ENCODE results near the gene KPNB1. TPM values are rescaled to one million over a fixed set of nuclear protein-coding genes. Genes with fewer than 3 reads are reported as not detected.

KPNB1 gene
- total and polyA plus RNA-seq, 2 of the 4 experiments (the other 2 are of a cell fraction): 206 to 1,082 TPM

- Histone ChIP-seq H4K8ac (ENCODE audit: low read depth in 2 of 2, low read length in 2 of 2) (no peak overlapping the region), H2AK9ac (replicated peaks; ENCODE audit: low read depth, low read length, poor library complexity) (no peak overlapping the region), H2BK15ac (ENCODE audit: low read depth, low read length) (no peak overlapping the region), H3K4me3 (ENCODE audit: insufficient read depth, low read depth, low read length) (no peak overlapping the region), H3K23ac (ENCODE audit: low read depth, low read length) (no peak overlapping the region), H4K20me1 (ENCODE audit: insufficient read depth, low read length) (peaks cover 41% of the 10 kb centered on the region), H3K4ac (ENCODE audit: low read depth, low read length) (no peak overlapping the region), H3K27ac (ENCODE audit: insufficient read depth, low read length) (no peak overlapping the region), H3K9ac (ENCODE audit: low read depth, low read length) (no peak overlapping the region), H2AK5ac (ENCODE audit: low read depth, low read length) (no peak overlapping the region), H4K5ac (ENCODE audit: low read depth, low read length) (no peak overlapping the region), H3K9me3 (ENCODE audit: control insufficient read depth, insufficient read depth, low read length) (no peaks in the 10 kb centered on the region), H2BK5ac (ENCODE audit: low read depth, low read length, poor library complexity, severe bottlenecking) (no peak overlapping the region), H3K4me1 (ENCODE audit: control insufficient read depth, insufficient read depth, low read length) (peaks cover 20% of the 10 kb centered on the region), H3K18ac (ENCODE audit: low read depth, low read length) (no peak overlapping the region), H3K36me3 (ENCODE audit: control insufficient read depth, insufficient read depth, low read length) (peaks cover 14% of the 10 kb centered on the region), H3K14ac (replicated peaks; ENCODE audit: low read depth, low read length) (no peak overlapping the region), H2AFZ (replicated peaks; ENCODE audit: low read length, poor library complexity) (no peak overlapping the region), H3K4me2 (ENCODE audit: low read depth, low read length) (no peak overlapping the region), H3K79me1 (ENCODE audit: low read depth in 1 of 2, low read length in 2 of 2) (peaks cover 8 to 33% of the 10 kb centered on the region in 2 experiments), H2BK120ac (ENCODE audit: low read depth, low read length) (no peak overlapping the region), H2BK20ac (ENCODE audit: low read depth, low read length) (no peak overlapping the region), H4K91ac (ENCODE audit: insufficient read depth, low read depth, low read length) (no peak overlapping the region), H3K56ac (ENCODE audit: extremely low read depth, insufficient read depth, low read length) (no peak overlapping the region; the same call in 1 of the 2 replicates), H3K27me3 (ENCODE audit: control insufficient read depth, insufficient read depth, low read length) (no peaks in the 10 kb centered on the region; the same call in 1 of the 2 replicates), H3K9me1 (ENCODE audit: insufficient read depth, low read length) (peaks cover 17% of the 10 kb centered on the region)
- in situ Hi-C loops (cut with MboI; ENCODE audit: low sequenced_read_pairs): no loop called here
- ChIA-PET POLR2A (ENCODE audit: unreplicated experiment) (interaction anchor here (0.5 kb wide), 1 partner anchor 8 kb away, joined by 5 read pairs; no protein-coding TSS in a partner anchor), CTCF (no interaction called here)
- DNase-seq: no peak
- ATAC-seq (ENCODE audit: low read depth): no peak
- dilution Hi-C loops (cut with HindIII; ENCODE audit: low sequenced_read_pairs, unreplicated experiment): no loop called here
- no TSS peak for BruUV-seq (replicated peaks)
- intact Hi-C loops (cut with micrococcal nuclease): no loop called here
- TF ChIP-seq SMC3 (IDR thresholded peaks at IDR 0.05; ENCODE audit: low read depth, low read length) (no peak), RCOR1 (IDR thresholded peaks at IDR 0.05; ENCODE audit: insufficient replicate concordance, low read length) (no peak), MAZ (IDR thresholded peaks at IDR 0.05; ENCODE audit: borderline replicate concordance, low read depth, low read length) (no peak), MAFK (IDR thresholded peaks at IDR 0.05; ENCODE audit: low read depth, low read length) (no peak), POLR2A (IDR thresholded peaks at IDR 0.05; ENCODE audit: low read depth, low read length) (no peak), MXI1 (IDR thresholded peaks at IDR 0.05; ENCODE audit: borderline replicate concordance, low read depth, low read length) (no peak), RFX5 (IDR thresholded peaks at IDR 0.05; ENCODE audit: low read depth, low read length) (no peak), FOS (IDR thresholded peaks at IDR 0.05; ENCODE audit: low read depth, low read length) (no peak), NFE2L2 (IDR thresholded peaks at IDR 0.05; ENCODE audit: low read depth, low read length) (no peak), BHLHE40 (IDR thresholded peaks at IDR 0.05; ENCODE audit: low read depth, low read length) (no peak), CEBPB (IDR thresholded peaks at IDR 0.05; ENCODE audit: low read depth, low read length) (no peak), RAD21 (IDR thresholded peaks at IDR 0.05; ENCODE audit: low read length) (no peak), ELK1 (IDR thresholded peaks at IDR 0.05; ENCODE audit: borderline replicate concordance, low read depth, low read length) (no peak), CHD1 (IDR thresholded peaks at IDR 0.05; ENCODE audit: low read depth, low read length) (no peak)
- TF ChIP-seq, protein P1, sequence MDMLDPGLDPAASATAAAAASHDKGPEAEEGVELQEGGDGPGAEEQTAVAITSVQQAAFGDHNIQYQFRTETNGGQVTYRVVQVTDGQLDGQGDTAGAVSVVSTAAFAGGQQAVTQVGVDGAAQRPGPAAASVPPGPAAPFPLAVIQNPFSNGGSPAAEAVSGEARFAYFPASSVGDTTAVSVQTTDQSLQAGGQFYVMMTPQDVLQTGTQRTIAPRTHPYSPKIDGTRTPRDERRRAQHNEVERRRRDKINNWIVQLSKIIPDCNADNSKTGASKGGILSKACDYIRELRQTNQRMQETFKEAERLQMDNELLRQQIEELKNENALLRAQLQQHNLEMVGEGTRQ (IDR thresholded peaks at IDR 0.05; ENCODE audit: low read depth, low read length): no peak
- TF ChIP-seq, protein P2, sequence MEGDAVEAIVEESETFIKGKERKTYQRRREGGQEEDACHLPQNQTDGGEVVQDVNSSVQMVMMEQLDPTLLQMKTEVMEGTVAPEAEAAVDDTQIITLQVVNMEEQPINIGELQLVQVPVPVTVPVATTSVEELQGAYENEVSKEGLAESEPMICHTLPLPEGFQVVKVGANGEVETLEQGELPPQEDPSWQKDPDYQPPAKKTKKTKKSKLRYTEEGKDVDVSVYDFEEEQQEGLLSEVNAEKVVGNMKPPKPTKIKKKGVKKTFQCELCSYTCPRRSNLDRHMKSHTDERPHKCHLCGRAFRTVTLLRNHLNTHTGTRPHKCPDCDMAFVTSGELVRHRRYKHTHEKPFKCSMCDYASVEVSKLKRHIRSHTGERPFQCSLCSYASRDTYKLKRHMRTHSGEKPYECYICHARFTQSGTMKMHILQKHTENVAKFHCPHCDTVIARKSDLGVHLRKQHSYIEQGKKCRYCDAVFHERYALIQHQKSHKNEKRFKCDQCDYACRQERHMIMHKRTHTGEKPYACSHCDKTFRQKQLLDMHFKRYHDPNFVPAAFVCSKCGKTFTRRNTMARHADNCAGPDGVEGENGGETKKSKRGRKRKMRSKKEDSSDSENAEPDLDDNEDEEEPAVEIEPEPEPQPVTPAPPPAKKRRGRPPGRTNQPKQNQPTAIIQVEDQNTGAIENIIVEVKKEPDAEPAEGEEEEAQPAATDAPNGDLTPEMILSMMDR (conservative IDR thresholded peaks at IDR 0.05; ENCODE audit: low read depth, low read length): no peak
Observed at GRCh38 chr17:47687328-47687690, 37.6 kb downstream of the KPNB1 start.

Data from IMR-90 (cell line).